GM12874 (cell line): ENCODE results near the gene SNAI1.

Experiments
- TF ChIP-seq, protein P1 (sequence below): IDR thresholded peaks from 2 replicates; pipeline ENCODE4 v1.5.1; 2011; ENCODE audit warnings: low read depth, mild to moderate bottlenecking, control low read depth, low read length, moderate library complexity; ENCODE audit not compliant: insufficient read depth

Gene SNAI1

DNA sequence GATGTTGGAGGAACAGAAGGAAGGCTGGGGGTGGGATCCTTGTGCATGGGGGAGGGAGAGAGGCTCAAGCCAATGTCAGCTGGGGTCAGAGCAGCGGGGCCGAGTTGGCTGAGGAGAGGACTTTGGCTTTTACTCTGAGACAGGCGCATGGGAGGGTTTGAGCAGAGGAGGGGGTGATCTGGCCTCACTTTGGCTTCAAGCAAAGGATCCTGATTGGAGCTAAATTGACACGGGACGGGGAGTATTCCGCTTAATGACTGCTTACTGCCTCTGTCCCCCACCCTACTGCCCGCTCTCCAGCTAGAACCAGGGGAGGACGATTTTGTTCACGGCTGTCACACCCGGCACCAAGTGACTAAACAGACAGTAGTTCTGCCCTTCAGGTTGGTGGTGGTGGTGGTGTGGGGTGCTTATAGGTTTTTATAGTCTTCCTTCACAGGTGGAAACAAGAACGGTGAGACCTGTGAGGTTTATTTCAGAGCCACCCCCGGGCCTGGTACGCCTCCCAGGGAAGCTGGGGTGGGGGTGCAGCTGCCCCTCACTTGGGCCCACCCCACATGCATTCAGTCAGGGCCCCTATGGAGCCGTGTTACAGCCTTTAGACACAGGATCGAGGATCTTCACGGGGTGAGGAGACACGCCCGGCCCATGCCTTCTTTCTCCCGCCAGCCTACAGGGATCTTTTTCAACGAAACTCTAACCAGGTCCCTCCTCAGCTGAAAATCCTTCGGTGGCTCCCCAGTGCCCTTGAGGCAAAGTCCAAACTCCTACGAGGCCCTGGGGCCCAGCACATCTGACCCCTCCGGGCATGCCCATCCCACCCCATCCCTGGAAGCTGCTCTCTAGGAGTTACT lies 1.3 kb upstream of the SNAI1 start:
- TF ChIP-seq, protein P1, sequence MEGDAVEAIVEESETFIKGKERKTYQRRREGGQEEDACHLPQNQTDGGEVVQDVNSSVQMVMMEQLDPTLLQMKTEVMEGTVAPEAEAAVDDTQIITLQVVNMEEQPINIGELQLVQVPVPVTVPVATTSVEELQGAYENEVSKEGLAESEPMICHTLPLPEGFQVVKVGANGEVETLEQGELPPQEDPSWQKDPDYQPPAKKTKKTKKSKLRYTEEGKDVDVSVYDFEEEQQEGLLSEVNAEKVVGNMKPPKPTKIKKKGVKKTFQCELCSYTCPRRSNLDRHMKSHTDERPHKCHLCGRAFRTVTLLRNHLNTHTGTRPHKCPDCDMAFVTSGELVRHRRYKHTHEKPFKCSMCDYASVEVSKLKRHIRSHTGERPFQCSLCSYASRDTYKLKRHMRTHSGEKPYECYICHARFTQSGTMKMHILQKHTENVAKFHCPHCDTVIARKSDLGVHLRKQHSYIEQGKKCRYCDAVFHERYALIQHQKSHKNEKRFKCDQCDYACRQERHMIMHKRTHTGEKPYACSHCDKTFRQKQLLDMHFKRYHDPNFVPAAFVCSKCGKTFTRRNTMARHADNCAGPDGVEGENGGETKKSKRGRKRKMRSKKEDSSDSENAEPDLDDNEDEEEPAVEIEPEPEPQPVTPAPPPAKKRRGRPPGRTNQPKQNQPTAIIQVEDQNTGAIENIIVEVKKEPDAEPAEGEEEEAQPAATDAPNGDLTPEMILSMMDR: no peak

DNA sequence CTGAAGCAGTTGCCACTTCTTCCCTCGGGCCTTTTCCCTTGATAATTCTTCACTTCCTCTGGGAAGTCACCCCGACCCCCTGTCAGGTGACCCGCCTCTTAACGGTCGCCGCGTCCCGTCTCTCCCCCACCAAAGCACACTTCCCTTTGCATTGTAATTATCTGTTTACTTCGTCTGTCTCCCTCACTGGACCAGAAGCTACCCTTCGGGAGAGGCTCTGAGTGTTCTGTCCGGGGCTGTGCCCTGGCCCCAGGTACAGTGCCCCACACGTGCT lies 771 bp upstream of the SNAI1 start:
- TF ChIP-seq, protein P1: no peak

DNA sequence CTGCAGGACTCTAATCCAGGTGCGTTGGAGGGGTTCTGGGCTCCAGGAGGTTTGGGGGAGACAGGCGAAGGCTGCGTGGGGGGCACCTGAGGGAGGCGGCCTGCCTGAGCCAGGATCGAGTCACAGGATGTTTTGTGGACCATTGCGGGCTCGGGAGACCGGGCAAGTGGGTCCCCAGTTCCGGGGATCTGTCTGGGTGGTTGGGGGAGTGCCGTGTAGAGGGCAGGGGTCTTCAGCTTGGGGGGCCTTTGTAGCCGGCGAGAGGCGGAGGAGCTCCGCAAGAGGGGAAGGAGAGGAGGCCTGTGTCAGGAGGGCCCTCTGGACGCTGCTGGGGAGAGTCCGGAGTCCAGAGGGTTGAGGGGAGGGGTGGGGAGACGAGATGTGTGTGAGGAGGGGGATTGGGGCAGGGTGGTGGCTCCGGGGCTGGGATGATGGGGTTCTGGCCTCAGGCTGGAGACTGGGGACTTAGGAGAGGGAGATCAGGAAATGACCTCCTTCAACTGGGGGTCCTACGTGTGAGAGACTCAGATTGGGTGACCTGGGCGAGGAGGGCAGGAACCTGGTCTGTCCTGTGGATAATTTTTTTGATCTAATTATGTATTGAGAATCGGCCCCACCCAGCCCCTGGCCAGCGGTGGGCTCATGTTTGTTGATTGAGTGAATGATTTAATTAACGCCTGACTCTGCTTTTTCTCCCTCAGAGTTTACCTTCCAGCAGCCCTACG lies 505 bp downstream of the SNAI1 start:
- TF ChIP-seq, protein P1: no peak

DNA sequence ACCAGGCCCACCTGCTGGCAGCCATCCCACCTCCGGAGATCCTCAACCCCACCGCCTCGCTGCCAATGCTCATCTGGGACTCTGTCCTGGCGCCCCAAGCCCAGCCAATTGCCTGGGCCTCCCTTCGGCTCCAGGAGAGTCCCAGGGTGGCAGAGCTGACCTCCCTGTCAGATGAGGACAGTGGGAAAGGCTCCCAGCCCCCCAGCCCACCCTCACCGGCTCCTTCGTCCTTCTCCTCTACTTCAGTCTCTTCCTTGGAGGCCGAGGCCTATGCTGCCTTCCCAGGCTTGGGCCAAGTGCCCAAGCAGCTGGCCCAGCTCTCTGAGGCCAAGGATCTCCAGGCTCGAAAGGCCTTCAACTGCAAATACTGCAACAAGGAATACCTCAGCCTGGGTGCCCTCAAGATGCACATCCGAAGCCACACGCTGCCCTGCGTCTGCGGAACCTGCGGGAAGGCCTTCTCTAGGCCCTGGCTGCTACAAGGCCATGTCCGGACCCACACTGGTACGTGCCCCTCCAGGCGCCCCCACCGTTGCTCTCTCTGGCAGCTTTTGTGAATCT lies 1.1 kb downstream of the SNAI1 start:
- TF ChIP-seq, protein P1: no peak

DNA sequence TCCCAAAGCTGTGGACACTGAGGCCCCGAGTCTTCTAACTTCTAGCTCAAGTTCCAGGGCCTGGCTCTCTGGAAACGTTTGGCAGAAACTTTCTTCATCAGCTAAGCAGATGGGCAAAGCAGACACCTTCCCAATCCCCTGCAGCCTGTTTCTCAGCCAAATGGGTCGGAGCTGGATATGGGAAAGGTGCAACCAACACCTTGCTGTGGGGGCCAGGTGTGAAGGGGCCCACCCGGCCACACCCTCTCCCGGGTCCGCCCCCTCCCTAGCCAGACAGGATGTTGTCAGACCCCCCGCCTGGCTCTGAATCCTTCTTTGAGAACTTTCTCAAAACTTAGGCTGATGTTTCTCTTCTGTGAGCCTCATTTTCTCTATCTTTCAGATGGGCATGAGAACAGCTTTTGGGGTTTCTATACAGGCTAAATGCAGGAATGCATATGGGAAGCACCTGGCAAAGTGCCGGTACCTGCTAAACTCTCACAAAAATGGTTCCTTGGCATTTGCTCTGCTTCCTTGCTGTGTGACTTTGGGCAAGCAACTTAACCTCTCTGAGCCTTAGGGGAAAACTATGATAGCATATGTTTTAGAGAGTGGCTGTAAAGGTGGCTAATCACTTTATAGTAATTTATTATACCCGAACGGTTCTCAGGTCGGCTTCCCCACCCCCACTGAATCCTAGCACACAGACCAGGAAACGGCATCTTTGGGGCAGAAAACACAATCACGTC lies 1.8 kb downstream of the SNAI1 start:
- TF ChIP-seq, protein P1: no peak

DNA sequence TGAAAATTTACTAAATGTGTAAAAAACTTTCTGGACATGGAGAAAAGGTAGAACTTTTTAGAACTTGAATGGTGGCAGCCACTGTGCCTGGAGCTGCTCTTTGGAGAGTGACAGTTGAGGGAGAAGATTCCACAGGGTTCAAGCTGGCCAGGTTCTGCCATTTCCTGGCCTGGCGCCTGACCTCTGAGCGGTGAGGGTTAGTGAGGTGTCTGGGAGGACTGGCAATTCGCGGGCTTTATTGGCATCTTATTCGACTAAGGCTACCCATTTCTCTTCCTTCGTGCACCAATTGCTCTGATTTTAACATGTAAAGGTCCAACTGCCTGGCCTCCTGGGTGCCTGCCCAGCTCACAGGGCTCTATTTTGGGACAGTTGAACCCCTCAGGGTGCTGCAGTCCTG lies 2.4 kb downstream of the SNAI1 start:
- TF ChIP-seq, protein P1: no peak

DNA sequence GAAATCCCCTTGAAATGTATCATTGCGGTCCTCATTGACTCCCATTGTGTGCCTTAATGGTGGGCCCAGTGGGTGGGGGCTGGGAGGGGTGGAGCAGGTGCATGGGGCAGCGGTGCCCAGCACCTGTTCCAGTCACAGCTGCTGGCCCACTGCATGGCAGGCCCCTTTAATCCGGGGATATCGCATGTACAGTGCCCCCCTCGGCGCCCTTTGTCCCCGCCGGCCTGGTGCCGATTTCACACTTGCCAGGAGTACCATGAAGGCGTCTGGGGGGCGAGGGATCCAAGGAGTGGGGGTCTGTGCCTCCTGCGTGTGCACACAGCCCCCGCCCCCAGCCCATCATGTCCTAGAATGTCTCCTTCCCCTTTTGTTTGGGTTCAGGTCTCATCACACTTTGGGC lies 2.8 kb downstream of the SNAI1 start:
- TF ChIP-seq, protein P1: no peak
